Adrenal gland (tissue), 5 donors: ENCODE results near the gene CEP192.

Experiments
- CTCF ChIP-seq, 6 experiments: fragments of 450-650 bp in 4 of 6; fragments of 200-600 bp in 2 of 6; sonication (generic) in 1 of 6; IDR thresholded peaks; 1 replicate in 5 of 6; 2 replicates in 1 of 6; pipeline versions ENCODE4 v1.5.1 to v1.8.0; 2016 to 2021; ENCODE audit warnings: antibody characterized with exemption in 6 of 6, mild to moderate bottlenecking in 2 of 6, moderate library complexity in 1 of 6
- POLR2A ChIP-seq, 2 donors: fragments of 450-650 bp; IDR thresholded peaks; one replicate each; pipeline ENCODE4 v1.6.1; 2017; ENCODE audit warnings: antibody characterized with exemption in 2 of 2, mild to moderate bottlenecking in 2 of 2, moderate library complexity in 1 of 2
- donor health status: DM: no; HTN: no; CAD: no.

- TF ChIP-seq POLR2A (IDR thresholded peaks at IDR 0.05) (no peak), CTCF (IDR thresholded peaks at IDR 0.05) (no peak)
Measured at GRCh38 chr18:13145636-13146190, 154.6 kb downstream of the CEP192 start.
